ENCODE measurements around the gene HOGA1.

Gene HOGA1

DNA sequence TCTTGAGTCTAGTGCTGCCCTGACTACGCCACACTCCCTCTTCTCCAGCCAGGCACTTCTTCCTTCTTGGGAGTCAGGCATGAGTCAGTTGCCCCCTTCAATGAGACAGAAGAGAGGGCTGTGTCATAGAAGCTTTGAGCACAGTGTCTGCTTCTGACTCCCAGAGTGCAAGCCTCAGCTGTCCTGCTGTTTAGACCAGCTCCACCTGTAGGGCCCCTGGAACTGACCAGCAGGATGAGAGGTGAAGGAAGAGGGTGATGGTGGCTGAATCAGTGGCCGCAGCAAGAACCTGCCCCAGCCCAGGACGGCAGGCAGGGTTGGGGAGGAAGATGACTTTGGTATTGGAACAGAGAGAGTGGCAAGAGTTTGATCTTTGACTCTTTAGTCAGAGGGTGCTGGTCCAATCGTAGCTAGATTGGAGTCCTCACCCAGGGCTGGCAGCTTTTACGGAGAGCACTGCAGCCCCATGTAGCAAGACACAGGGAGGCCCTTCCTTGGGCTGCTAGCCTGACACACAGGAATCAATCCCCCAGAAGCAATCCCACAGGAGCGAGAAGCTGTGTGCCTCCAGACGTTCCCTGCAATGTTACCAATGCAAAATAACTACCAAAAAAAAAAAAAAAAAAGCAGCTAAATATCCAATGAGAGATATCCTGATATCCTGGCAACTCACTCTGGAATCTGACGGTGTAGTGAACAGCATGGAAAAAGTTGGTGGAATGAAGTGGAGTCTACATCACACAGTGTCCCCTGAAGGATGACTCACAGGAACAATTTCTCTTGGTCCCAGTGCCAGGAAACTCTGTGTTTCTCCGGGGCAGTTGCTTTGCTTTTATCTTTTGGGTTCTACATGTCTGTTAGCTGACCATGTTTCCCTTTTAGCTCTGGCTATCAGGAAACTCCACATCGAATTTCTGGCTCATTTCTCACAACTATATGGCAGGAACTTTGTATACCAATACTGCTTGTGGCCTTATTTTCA, 12.2 kb downstream of the HOGA1 start:
- peak; percentile 62 for DNase-seq (ENCODE audit: low read depth)
- TF ChIP-seq, protein P1, sequence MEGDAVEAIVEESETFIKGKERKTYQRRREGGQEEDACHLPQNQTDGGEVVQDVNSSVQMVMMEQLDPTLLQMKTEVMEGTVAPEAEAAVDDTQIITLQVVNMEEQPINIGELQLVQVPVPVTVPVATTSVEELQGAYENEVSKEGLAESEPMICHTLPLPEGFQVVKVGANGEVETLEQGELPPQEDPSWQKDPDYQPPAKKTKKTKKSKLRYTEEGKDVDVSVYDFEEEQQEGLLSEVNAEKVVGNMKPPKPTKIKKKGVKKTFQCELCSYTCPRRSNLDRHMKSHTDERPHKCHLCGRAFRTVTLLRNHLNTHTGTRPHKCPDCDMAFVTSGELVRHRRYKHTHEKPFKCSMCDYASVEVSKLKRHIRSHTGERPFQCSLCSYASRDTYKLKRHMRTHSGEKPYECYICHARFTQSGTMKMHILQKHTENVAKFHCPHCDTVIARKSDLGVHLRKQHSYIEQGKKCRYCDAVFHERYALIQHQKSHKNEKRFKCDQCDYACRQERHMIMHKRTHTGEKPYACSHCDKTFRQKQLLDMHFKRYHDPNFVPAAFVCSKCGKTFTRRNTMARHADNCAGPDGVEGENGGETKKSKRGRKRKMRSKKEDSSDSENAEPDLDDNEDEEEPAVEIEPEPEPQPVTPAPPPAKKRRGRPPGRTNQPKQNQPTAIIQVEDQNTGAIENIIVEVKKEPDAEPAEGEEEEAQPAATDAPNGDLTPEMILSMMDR (conservative IDR thresholded peaks at IDR 0.05; ENCODE audit: low read depth, low read length) = no peak
- H3K4me3 ChIP-seq (ENCODE audit: low read depth, low read length) = no peak overlapping the region

DNA sequence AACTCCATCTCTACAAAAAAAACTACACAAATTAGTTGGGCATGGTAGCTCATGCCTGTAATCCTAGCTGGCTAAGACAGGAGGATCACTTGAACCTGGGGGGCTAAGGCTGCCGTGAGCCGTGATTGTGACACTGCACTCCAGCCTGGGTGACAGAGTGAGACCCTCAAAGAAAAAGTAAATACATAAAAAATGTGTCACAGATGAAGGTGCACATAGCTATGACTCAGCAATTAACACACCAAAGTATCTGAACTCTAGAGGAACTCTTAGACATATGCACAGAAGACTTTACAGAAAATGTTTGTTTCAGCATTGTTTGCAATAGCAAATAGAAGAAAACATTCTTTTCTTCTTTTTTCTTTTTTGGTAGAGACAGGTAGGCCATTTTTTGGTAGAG, 13.6 kb downstream of the HOGA1 start:
- TF ChIP-seq, protein P1 (conservative IDR thresholded peaks at IDR 0.05; ENCODE audit: low read depth, low read length) = no peak
- no peak overlapping the region for H3K4me3 ChIP-seq (ENCODE audit: low read depth, low read length)
- no peak for DNase-seq (ENCODE audit: low read depth)

DNA sequence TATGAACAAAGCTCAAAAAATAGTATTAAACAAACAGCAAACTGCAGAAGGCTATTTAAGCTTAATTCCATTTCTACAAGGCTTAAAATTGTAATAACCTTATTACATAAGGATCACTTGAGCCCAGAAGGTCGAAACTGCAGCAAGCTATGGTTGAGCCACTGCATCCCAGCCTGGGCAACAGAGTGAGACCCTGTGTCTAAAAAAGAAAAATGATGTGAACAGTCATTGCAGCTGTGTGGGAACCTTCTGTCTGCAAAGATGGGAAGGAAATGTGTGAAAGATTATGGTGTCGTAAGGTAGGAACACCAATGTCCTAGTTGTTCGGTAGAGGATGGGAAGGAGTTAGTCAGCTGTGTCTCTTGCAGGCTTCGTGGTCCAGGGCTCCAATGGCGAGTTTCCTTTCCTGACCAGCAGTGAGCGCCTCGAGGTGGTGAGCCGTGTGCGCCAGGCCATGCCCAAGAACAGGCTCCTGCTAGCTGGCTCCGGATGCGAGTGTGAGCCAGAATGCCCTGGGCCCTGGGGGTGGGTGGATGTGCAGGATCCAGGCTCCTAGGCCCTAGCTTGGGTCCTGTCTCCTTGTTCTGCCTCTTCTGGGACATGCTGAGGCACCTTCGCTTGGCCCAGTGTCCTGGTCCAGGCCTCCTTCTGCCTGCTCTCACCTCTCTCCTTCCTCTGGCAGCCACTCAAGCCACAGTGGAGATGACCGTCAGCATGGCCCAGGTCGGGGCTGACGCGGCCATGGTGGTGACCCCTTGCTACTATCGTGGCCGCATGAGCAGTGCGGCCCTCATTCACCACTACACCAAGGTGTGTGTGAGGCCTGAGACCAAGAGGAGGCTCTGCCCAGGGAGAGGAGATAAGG, 14.4 kb downstream of the HOGA1 start:
- no peak overlapping the region for H3K4me3 ChIP-seq (ENCODE audit: low read depth, low read length)
- no peak for DNase-seq (ENCODE audit: low read depth)
- TF ChIP-seq, protein P1 (conservative IDR thresholded peaks at IDR 0.05; ENCODE audit: low read depth, low read length) = no peak

DNA sequence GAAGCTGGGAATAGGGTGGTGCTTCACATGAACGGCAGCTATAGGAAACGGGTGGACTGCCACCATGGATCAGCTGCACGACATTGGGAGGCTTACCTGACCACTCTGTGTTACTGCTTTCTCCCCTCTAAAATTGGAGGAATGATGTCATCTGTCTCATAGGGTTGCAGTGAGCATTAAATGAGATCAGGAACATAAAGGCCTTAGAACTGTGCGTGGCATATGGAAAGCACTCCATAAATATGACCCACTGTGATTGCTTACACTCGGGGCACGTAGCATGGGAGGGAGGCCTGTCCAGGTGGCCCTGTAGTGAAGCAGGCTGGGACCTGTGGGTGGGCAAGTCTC, 15.1 kb downstream of the HOGA1 start:
- no peak for DNase-seq (ENCODE audit: low read depth)
- TF ChIP-seq, protein P1 (conservative IDR thresholded peaks at IDR 0.05; ENCODE audit: low read depth, low read length) = no peak
- no peak overlapping the region for H3K4me3 ChIP-seq (ENCODE audit: low read depth, low read length)

DNA sequence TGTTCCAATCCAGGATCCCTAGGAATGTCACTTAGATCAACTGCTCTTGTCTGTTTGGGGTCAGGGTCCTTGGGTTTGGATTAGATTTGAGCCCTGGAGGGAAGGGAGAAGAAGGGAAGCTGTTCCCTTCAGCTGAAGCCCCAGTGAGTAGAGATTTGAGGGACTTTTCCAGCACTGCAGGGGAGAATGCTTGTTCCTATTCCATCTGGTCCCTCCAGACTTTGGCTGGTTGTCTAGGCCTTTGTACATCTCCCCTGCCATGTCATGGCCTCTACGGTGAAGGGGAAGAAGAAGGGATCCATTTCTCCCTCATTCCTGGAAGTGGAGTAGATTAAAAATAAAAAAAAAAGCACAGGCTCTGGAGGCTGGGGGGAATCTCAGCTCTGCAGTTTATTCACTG, 16.4 kb downstream of the HOGA1 start:
- no peak overlapping the region for H3K4me3 ChIP-seq (ENCODE audit: low read depth, low read length)
- no peak for DNase-seq (ENCODE audit: low read depth)
- TF ChIP-seq, protein P1 (conservative IDR thresholded peaks at IDR 0.05; ENCODE audit: low read depth, low read length) = no peak

DNA sequence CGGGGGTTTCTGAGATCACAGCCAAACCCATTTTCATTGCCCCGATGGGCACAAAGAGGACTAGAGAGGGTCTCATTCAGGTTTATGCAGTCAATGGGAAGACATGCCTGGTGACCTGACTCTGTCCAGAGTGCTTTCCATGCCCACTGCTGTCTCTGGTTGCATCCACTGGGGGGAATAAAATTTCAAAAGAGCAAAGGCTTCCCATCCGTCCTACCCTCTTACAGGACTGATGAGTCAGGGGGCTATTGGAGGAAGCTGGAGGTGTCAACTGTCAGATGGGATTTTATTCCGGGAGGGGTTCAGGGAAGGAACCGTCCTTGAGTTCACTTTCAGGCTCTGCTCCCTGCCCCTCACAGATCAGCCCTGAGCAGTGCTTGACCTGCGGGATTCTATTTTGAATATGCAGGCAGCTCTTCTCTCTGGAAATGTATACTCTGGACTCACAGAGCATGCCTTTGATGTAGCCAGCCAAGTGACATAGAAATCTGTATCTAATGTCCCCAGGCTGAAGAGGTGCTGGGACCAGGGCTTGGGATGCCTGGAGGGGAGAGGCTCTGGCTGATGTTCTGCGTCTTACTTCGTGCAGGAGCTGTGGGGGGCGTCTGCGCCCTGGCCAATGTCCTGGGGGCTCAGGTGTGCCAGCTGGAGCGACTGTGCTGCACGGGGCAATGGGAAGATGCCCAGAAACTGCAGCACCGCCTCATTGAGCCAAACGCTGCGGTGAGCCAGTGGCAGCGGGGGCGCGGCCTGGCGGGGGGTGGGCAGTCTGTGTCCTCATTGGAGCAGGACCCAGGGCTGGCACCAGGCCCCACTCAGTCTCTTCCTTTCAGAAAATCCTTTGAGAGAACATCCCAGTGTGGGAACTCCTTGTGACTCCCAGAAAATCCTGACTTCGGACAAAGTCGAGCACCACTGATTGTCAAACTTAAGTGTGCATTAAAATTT, 17.4 kb downstream of the HOGA1 start:
- H3K4me3 ChIP-seq (ENCODE audit: low read depth, low read length) = no peak overlapping the region
- DNase-seq (ENCODE audit: low read depth) = no peak
- TF ChIP-seq, protein P1 (conservative IDR thresholded peaks at IDR 0.05; ENCODE audit: low read depth, low read length) = no peak

All from choroid plexus epithelial cell (primary cell).